AG04449 (cell line): Measurements from ENCODE around the gene GRAMD4.

Experiments used
- CTCF ChIA-PET: fragments of 350-600 bp; formaldehyde crosslinking; extraction: SDS; loops from one replicate; lab custom pipeline; 2021; ENCODE audit warnings: antibody characterized with exemption; lab: Yijun Ruan, JAX
- POLR2A ChIA-PET: fragments of 400-600, 350-600 bp; formaldehyde crosslinking; extraction: SDS; loops from one replicate; lab custom pipeline; 2020; ENCODE audit warnings: antibody characterized with exemption, inconsistent platforms; lab: Yijun Ruan, JAX
- DNase-seq: peaks from one replicate; pipeline ENCODE4 v3.0.0-alpha.2; 2010; ENCODE audit warnings: low read depth, low spot score
- H3K4me3 ChIP-seq: 2 replicates; pipeline ENCODE4 v1.5.1; 2011; ENCODE audit warnings: low read depth, mild to moderate bottlenecking, control low read depth, low read length
- CTCF ChIP-seq: IDR thresholded peaks from one replicate; pipeline ENCODE4 v1.5.1; 2011; ENCODE audit warnings: mild to moderate bottlenecking, moderate library complexity, low read length, control low read depth, inconsistent platforms; ENCODE audit not compliant: insufficient read depth; ENCODE audit errors: missing control alignments

Gene GRAMD4

GRCh38 chr22:46614025-46614931 is 5.9 kb upstream of the GRAMD4 start:
- ChIA-PET CTCF (no interaction called here), POLR2A (no interaction called here)
- no peak for TF ChIP-seq CTCF
- no peak for DNase-seq
- no peak overlapping the region for H3K4me3 ChIP-seq

GRCh38 chr22:46617207-46617985 is 2.8 kb upstream of the GRAMD4 start:
- peak; percentile 12 for DNase-seq
- no peak for TF ChIP-seq CTCF
- ChIA-PET POLR2A (no interaction called here), CTCF (no interaction called here)
- no peak overlapping the region for H3K4me3 ChIP-seq

- no peak overlapping the region for H3K4me3 ChIP-seq
- no peak for DNase-seq
- TF ChIP-seq CTCF, result no peak
- CTCF ChIA-PET, result no interaction called here
- POLR2A ChIA-PET, result no interaction called here
Observed at GRCh38 chr22:46617986-46618647, 2.1 kb upstream of the GRAMD4 start.

GRCh38 chr22:46618667-46619066 is 1.5 kb upstream of the GRAMD4 start:
- no peak for TF ChIP-seq CTCF
- ChIA-PET CTCF (no interaction called here), POLR2A (no interaction called here)
- DNase-seq, result no peak
- H3K4me3 ChIP-seq, result no peak overlapping the region

GRCh38 chr22:46619240-46619829 is 851 bp upstream of the GRAMD4 start:
- DNase-seq, result no peak
- TF ChIP-seq CTCF, result no peak
- ChIA-PET CTCF (interaction anchor here (1.1 kb wide), 1 partner anchor 14 kb away, joined by 3 read pairs; no protein-coding TSS in a partner anchor), POLR2A (no interaction called here)
- H3K4me3 ChIP-seq, result no peak overlapping the region
